DND-41 (cell line): ENCODE data around the gene DOCK7.
A peak's percentile ranks its signal among the peaks of the same experiment; 100 is the strongest.

Source experiments
- ATAC-seq: fragments of 200-7000 bp; cut with Tn5 transposase; 3 replicates; pipeline ENCODE4 v1.9.1; 2021; ENCODE audit warnings: low read depth; ENCODE audit not compliant: insufficient read depth
- DNase-seq: peaks from one replicate; pipeline ENCODE4 v3.0.0-alpha.2; 2020
- H2AFZ ChIP-seq: 2 replicates; pipeline ENCODE4 v1.6.0; 2012; ENCODE audit warnings: low read depth, low read length
- H3K27ac ChIP-seq: 2 replicates; pipeline ENCODE4 v1.5.1; 2012; ENCODE audit warnings: low read length, inconsistent platforms
- H3K27me3 ChIP-seq: fragments of 200-600 bp; sonication (generic); 2 replicates; pipeline ENCODE4 v1.6.0; 2012; ENCODE audit warnings: low read length, mild to moderate bottlenecking, inconsistent platforms; ENCODE audit not compliant: insufficient read depth, poor library complexity
- H3K36me3 ChIP-seq: 2 replicates; pipeline ENCODE4 v1.5.1; 2012; ENCODE audit warnings: low read length, inconsistent platforms; ENCODE audit not compliant: insufficient read depth
- H3K4me1 ChIP-seq: 2 replicates; pipeline ENCODE4 v1.5.1; 2012; ENCODE audit warnings: mild to moderate bottlenecking, low read length; ENCODE audit not compliant: insufficient read depth
- H3K4me2 ChIP-seq: 2 replicates; pipeline ENCODE4 v1.6.0; 2012; ENCODE audit warnings: mild to moderate bottlenecking, moderate library complexity, low read length, inconsistent platforms; ENCODE audit not compliant: insufficient read depth
- H3K4me3 ChIP-seq, 2 experiments: fragments of 200-600 bp in 1 of 2; shearing (Covaris generic) in 1 of 2; 2 replicates each; pipeline ENCODE4 v1.5.1; 2012 to 2016; ENCODE audit warnings: inconsistent platforms in 2 of 2, low read length in 2 of 2, mild to moderate bottlenecking in 2 of 2, low read depth in 1 of 2, moderate library complexity in 1 of 2
- H3K79me2 ChIP-seq: 2 replicates; pipeline ENCODE4 v1.6.0; 2012; ENCODE audit warnings: low read length, inconsistent platforms; ENCODE audit not compliant: insufficient read depth
- H3K9ac ChIP-seq: 2 replicates; pipeline ENCODE4 v1.6.0; 2012; ENCODE audit warnings: low read depth, mild to moderate bottlenecking, inconsistent platforms, low read length, moderate library complexity
- H3K9me3 ChIP-seq: 2 replicates; pipeline ENCODE4 v1.5.1; 2012; ENCODE audit warnings: low read length, moderate library complexity, mild to moderate bottlenecking, inconsistent platforms; ENCODE audit not compliant: insufficient read depth, severe bottlenecking
- H4K20me1 ChIP-seq: 2 replicates; pipeline ENCODE4 v1.6.0; 2012; ENCODE audit warnings: low read length; ENCODE audit not compliant: insufficient read depth
- EZH2 ChIP-seq: IDR thresholded peaks from 3 replicates; pipeline ENCODE4 v1.6.1; 2012; ENCODE audit warnings: borderline replicate concordance, low read depth, mild to moderate bottlenecking, moderate library complexity, low read length, inconsistent platforms; ENCODE audit not compliant: severe bottlenecking
- TF ChIP-seq, protein P1 (sequence below): IDR thresholded peaks from 2 replicates; pipeline ENCODE4 v1.5.1; 2012; ENCODE audit warnings: borderline replicate concordance, low read length, moderate library complexity, mild to moderate bottlenecking; ENCODE audit not compliant: poor library complexity, severe bottlenecking; ENCODE audit errors: extremely low read depth

Gene DOCK7

DNA sequence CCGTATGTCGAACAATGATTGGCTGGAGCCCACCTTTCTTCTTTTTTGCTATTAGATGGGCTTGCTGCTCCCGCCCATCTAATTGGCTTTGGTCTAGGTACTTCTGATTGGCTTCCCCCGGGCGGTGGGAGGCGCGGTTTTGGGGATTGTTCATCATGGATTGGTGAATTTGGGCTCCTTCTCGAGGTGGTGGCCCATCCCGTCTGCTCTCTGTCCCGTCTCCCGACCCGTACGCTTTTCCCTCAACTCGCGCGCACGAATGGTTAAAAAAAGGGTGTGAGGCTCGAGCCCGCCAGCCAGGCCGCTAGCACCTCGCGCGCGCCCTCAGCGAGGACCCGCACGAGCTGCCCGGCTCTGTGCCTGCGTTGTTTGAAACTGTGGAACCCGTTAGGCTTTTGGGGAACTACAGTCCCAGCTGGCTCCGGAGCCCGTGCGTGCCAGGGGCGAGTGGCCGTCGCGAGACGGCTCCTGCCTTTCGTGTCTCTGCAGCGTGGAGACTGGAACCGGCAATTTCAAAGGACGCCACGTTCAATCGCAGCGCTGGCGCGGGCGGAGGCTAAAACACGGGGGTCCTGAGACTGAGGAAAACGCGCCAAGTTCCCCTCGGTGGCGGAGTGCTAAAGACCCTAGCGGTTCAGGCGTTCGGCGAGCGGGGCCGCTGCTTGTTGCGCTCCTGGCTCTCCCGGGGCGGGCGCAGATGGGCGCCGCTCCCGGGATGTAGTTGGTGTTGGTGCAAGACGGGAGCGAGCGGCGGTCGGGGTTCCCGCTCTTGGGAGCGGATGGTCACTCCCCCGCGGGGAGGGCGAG lies 251.5 kb downstream of the DOCK7 start, which contains the start of gene USP1:
Gene USP1 (plus strand): TSS at position 584 of the 807 bp plus-strand sequence. CDS start 2,819 bp downstream, outside the sequence.
- Histone ChIP-seq H3K36me3 (peaks cover 18% of the 10 kb centered on the region), H3K4me3 (peak within 1 kb of the TSS; percentile 64 to 74), H3K9me3 (no peaks in the 10 kb centered on the region), H3K27me3 (no peaks in the 10 kb centered on the region), H3K79me2 (peaks cover 57% of the 10 kb centered on the region), H3K4me2 (peak within 1 kb of the TSS; percentile 91), H4K20me1 (peaks cover 36% of the 10 kb centered on the region), H3K4me1 (peaks cover 36% of the 10 kb centered on the region), H3K9ac (peak within 1 kb of the TSS; percentile 98), H2AFZ (peak within 1 kb of the TSS; percentile 93), H3K27ac (peak within 1 kb of the TSS; percentile 100)
- TF ChIP-seq, protein P1, sequence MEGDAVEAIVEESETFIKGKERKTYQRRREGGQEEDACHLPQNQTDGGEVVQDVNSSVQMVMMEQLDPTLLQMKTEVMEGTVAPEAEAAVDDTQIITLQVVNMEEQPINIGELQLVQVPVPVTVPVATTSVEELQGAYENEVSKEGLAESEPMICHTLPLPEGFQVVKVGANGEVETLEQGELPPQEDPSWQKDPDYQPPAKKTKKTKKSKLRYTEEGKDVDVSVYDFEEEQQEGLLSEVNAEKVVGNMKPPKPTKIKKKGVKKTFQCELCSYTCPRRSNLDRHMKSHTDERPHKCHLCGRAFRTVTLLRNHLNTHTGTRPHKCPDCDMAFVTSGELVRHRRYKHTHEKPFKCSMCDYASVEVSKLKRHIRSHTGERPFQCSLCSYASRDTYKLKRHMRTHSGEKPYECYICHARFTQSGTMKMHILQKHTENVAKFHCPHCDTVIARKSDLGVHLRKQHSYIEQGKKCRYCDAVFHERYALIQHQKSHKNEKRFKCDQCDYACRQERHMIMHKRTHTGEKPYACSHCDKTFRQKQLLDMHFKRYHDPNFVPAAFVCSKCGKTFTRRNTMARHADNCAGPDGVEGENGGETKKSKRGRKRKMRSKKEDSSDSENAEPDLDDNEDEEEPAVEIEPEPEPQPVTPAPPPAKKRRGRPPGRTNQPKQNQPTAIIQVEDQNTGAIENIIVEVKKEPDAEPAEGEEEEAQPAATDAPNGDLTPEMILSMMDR = no peak
- TF ChIP-seq EZH2 = peak; percentile 66
- ATAC-seq = peak; percentile 84
- DNase-seq = peak; percentile 99

DNA sequence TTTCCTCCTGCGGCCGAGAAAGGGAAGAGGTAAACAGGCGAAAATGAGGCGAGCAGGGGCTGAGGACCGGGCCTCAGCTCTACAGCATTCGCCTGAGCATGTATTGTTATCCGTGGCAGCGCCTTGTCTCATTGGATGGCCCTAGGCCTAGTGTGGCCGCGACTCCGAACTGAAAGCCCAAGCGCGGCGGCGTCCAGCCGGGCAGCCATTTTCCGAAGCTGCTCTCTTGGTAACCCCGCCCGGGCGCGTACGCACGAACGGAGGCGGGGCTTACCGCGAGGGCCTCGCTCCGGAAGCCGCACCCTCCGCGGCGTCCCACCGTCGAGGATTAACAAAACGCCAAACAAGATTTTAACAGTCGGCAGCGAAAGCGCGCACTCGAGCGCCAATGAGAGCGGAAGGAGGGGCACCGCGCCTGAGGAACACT lies 252.1 kb downstream of the DOCK7 start:
- peak overlapping the region; percentile 91 for H3K4me2 ChIP-seq
- peaks cover 30% of the 10 kb centered on the region for H4K20me1 ChIP-seq
- H3K27ac ChIP-seq = peak overlapping the region; percentile 97
- peaks cover 51% of the 10 kb centered on the region for H3K79me2 ChIP-seq
- no peak; the same call in 2 of the 3 replicates for ATAC-seq
- H3K36me3 ChIP-seq = peaks cover 12% of the 10 kb centered on the region
- H3K4me3 ChIP-seq = peak overlapping the region; percentile 63 to 74
- no peak for TF ChIP-seq EZH2
- TF ChIP-seq, protein P1 = peak; percentile 7
- H3K4me1 ChIP-seq = peaks cover 30% of the 10 kb centered on the region
- peak overlapping the region; percentile 94 for H3K9ac ChIP-seq
- H3K9me3 ChIP-seq = no peaks in the 10 kb centered on the region
- H3K27me3 ChIP-seq = peaks cover 2% of the 10 kb centered on the region
- DNase-seq = no peak
- peak overlapping the region; percentile 86 for H2AFZ ChIP-seq

DNA sequence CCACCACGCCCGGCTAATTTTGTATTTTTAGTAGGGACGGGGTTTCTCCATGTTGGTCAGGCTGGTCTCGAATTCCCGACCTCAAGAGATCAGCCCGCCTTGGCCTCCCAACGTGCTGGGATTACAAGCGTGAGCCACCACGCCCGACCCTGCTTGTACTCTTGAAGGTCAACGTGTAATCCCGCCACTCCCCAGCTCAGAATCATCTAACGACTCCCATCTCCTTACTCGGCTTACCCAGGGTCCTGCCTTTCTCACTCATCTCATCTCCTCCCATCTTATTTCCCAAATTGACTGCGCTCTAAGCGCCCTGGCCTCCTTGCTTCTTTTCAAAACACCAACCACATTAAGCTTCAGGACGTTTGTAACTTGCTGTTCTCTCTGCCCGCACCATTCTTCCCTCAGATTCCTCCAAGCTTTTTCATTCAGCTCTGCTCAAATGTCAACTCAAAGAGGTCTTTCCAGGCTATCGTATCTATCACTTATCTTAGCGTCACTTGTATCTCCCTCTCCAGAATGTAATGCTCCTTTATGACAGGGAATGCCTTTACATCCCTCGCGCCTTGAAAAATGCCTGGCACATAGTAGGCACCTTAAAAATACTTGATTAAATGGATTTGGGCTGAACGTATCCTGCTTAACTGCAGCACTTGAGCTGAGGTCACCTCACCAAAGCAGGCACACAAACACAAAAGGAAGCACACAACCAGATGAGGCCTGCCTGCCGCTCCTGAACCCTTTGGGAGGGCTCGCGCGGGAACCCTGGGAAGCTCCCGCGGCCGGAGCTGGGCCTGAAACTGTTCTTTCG lies 252.8 kb downstream of the DOCK7 start:
- DNase-seq (peak; percentile 12), ATAC-seq (peak; percentile 2)
- H4K20me1 ChIP-seq = peaks cover 24% of the 10 kb centered on the region
- peak overlapping the region; percentile 63 to 74 for H3K4me3 ChIP-seq
- no peaks in the 10 kb centered on the region for H3K9me3 ChIP-seq
- peak overlapping the region; percentile 91 for H3K4me2 ChIP-seq
- peaks cover 2% of the 10 kb centered on the region for H3K27me3 ChIP-seq
- H2AFZ ChIP-seq = peak overlapping the region; percentile 86
- TF ChIP-seq, protein P1 = no peak
- TF ChIP-seq EZH2 = no peak
- peak overlapping the region; percentile 97 for H3K27ac ChIP-seq
- H3K79me2 ChIP-seq = peaks cover 45% of the 10 kb centered on the region
- peak overlapping the region; percentile 94 for H3K9ac ChIP-seq
- peaks cover 25% of the 10 kb centered on the region for H3K4me1 ChIP-seq
- peaks cover 6% of the 10 kb centered on the region for H3K36me3 ChIP-seq
